ENCODE results near the gene IQSEC3.
"Not testable (repeated sequence)": the region's sequence is repeated elsewhere in the genome, so short reads cannot be mapped to it uniquely, and the experiment has no call there.

Gene IQSEC3

DNA sequence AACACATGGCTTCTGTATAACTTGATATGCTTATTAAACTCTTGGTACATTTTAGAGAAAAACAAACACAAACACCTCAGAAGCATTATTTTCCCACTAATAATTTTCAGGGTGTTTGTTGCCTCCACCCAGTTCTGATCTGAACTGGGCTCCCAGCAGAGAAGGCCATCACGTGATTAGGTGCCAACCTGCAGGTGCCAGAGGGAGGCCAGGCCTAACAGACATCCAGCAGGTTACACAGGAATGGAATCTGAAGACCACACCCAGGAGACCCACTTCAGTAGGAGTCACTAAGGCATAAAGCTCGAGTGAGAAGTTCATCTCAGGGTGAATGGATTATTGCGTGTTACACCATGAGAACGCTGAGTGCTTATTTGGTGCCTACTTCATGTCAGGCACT lies 138.5 kb downstream of the IQSEC3 start:
- no peak for DNase-seq

DNA sequence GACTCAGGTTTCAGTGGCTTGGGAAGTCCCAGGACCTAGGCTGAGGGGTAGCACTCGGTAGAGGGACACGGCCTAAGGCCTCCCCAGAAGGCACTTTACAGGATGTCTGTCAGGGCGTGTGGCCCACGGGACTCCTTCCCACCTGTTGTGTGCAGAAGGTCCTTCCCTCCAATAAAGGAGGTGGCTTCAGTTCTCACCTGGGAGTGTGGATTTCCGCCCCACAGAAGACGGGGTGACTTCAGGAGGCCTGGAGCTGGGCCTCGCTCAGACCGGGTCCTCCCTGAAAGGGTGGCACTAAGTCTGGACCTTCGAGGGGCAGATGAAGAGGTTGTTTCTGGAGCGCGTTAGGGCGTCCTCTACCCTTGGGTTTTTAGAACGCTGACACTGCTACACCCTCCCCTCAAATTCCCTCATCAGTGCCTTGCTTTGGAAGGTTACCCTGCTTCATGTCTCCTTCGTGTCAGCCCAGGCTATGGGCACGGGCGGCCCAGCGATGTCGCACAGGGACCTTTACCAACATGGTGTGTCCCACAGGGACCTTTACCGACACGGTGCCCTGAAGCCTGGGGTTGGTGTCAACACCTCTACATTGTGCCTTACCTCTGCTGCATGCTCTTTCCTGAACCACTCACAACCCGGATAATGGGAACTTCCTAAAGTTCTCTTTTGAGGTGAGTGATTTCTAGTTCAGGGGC lies 140.3 kb downstream of the IQSEC3 start:
- DNase-seq, result no peak

- DNase-seq, result no peak
Measured at GRCh38 chr12:207804-208203, 141.2 kb downstream of the IQSEC3 start.

- DNase-seq, result no peak
Measured at GRCh38 chr12:208813-209212, 142.2 kb downstream of the IQSEC3 start.

- DNase-seq, result no peak
Measured at GRCh38 chr12:209246-209645, 142.7 kb downstream of the IQSEC3 start.

DNA sequence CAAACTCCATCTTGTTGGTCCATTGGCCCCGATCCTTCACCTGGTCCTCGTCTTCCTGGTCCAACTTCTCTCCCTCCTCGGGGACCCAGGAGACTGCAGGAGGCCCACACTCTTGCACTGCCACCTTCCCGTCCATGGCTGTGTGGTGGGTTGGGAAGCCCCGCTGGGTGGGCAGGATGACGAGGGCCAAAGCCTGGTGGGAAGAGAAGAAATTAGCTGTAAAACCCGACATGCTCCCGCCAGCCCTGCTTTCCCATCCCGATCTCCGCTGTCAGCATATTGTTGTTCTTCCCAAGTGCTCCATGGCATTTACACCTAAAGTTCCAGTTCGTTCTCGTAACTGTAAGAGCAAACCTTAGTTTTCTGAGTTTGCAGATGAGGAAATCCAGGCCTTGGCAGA lies 143.3 kb downstream of the IQSEC3 start:
- no peak for DNase-seq

GRCh38 chr12:210277-211141 lies 143.9 kb downstream of the IQSEC3 start:
- DNase-seq, result no peak

- DNase-seq, result no peak
Measured at GRCh38 chr12:211142-211465, 144.5 kb downstream of the IQSEC3 start.

- DNase-seq, result no peak
Measured at GRCh38 chr12:211639-212414, 145.3 kb downstream of the IQSEC3 start.

GRCh38 chr12:212415-212714 lies 145.8 kb downstream of the IQSEC3 start:
- no peak for DNase-seq

DNA sequence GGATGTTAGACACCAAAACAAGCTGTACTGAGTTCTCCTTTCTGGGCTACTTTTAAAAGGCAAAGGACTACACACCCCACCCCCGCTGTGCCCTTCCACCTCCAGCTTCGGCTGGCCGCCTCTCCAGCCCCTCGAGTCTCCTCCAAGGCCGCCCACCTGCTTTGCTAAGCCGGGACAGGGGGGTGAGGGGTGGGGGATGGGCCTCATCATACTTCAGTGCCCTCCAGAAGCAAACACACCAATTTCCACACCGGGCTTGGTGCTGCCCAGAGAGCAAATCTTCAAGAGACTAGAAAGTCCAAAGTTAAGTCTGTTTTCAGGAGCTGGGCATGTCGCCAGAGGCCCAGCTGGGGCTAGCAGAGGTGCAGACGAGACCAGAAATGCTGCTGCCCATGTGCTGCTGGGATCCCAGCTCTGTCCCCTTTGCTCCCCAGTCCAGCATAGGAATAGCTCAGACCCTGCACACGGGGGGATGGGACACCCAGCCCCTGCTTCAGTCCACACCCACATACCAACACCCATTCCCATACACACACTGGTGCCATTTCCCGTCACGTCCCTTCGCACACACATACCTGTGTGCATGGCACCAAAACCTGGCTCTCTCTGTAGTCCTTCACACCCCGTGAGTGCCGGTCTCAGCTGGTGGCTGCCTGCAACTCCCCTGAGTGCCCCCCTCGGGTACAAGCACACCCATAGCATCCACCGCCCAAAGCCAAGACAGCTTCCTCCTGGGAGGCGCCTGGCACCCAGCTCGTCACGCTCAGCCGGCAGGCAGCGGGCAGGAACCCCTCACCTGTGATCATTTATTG lies 146.4 kb downstream of the IQSEC3 start:
- DNase-seq, result no peak

DNA sequence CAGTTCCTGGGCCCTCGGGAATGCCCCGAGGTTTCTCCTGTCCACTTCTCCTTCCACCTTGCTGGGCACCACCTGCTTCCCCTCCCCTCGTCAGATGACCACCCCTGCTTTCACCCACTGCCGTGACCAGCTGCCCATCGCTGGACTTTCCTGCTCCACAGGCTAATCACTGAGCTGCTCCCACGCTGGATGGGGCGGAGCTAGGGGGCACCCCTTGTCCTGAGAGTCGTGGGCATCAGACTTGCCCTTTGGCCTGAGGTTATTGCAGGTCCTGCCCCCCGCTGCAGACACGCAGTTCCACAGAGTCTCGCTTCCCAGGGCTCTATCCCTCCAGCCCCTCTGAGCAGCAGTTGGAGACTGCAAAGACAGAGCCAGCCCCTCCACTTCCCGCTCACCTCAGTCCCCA lies 147.0 kb downstream of the IQSEC3 start:
- DNase-seq, result no peak

DNA sequence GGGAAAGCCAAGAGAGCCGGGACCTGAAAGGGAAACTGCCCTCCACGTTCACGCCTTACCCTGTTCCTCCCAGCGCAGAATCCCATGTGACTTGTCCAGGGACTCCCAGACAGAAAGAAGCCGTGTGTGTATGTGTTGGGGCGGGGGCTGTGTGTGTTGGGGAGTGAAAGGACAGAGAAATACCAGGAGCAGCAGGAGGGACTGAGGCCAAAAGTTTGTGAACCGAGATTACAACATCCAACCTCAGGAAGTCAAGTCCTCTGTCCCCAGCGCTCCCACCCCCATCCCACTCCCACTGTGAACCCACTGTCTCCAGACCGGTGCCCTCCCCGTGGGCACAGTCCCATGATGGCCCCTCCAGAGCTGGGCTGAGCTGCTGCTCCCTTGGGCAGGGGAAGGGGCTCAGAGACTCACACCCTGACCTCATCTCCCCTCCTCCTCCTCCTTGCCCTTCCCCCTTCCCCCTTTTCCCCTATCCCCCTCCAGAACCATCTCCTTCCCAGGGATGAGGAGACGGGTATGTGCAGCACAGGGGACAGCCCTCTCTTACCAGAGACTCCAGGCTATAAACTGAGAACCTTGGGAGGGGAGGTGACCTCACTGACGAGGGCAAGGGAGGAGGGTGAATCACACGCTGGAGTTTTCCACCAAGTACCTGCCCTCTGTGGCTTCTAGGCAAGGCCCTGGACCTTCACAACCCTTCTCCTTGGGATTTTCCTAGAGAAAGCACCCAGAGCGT lies 147.6 kb downstream of the IQSEC3 start, which contains the start of gene SLC6A12:
Gene SLC6A12, minus strand, starts transcription at position 155 of the 739 bp plus-strand sequence. CDS start 4,171 bp downstream, outside the sequence.
- peak; percentile 81 for DNase-seq

GRCh38 chr12:215116-215515 lies 148.5 kb downstream of the IQSEC3 start:
- DNase-seq, result no peak

- not testable (repeated sequence) for DNase-seq
Measured at GRCh38 chr12:217029-217428, 150.5 kb downstream of the IQSEC3 start.

DNA sequence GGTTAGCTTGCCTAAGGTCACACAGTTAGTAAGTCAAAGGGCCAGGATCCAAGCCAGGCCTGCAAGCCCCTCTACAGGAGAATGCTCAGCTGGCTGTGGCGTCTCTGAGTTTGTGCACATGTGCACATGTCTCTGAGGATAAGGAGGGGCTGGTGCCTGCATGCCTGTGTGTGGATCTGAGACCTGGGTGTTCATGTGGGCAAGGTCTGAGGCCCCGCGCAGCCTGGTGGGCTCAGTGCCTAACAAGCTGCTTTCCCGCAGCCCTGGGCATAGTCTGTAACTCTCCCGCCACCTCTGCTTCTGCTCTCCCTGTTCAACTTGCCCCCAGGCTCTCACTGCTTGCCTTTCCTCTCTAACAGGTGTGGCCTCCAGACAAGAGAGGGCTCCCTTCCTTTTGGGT lies 151.7 kb downstream of the IQSEC3 start:
- DNase-seq, result no peak

GRCh38 chr12:218728-219590 lies 152.4 kb downstream of the IQSEC3 start:
- no peak for DNase-seq

GRCh38 chr12:219891-220352 lies 153.4 kb downstream of the IQSEC3 start:
- DNase-seq, result peak; percentile 95

GRCh38 chr12:220491-220890 lies 153.9 kb downstream of the IQSEC3 start:
- no peak for DNase-seq

DNA sequence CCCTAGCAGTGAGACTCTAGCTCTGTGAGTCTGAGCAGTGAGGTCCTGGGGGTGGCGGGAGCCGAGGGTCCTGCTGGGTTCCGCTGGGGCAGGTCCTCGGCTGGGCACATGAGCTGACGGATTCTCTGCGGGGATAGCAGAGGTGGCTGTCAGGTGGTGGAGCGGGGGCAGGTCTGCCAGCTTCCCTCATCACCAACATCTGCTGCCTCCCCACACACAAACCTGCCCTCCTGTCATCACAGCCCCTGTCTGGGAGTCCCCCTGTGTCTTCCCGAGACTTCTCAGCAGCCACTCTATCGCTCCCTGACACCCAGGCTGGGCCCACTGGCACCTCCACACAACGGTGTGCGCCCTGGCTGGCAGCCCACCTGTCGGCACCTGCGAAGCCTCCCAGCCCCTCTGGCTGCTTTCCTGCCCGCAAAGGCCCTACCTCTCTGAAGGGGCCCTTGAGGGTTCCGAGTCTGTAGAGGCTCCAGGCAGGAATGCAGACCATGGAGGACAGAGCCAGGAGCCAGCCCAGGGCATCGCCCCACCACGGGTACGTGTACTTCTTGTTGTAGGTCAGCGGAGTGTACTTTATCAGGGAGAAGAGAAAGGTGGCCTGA lies 154.5 kb downstream of the IQSEC3 start:
- no peak for DNase-seq

DNA sequence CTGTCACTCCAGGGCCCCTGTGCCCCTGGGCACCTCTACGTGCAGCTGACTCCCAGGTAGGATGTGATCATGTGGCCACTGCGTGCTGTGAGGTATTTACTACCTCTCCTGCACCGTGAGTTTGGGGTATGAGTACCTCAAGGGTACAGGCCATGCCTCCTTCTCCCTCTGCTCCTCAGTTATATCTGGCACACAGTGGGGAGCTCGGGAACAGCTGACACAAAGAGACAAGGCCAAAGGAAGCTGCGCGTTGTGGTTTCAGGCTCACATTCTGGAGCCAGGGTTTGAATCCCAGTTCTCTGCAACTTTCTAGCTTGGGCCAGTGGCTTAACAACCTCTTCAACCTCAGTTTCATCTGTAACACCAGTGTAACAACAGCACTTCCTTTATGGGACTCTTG lies 155.2 kb downstream of the IQSEC3 start:
- no peak for DNase-seq

All from islet precursor cell (in vitro differentiated cells).